ENCODE measurements around the gene KAT6B. TPM values are rescaled to one million over a fixed set of nuclear protein-coding genes. Genes with fewer than 3 reads are reported as not detected.
"Not testable (repeated sequence)": the region's sequence is repeated elsewhere in the genome, so short reads cannot be mapped to it uniquely, and the experiment has no call there.

The KAT6B gene
- total RNA-seq: 100 to 1,000 TPM in 1 of 2 donors, 10 to 100 TPM in 1; 35.0 to 161 TPM
- 1 to 10 TPM; 5.0 to 7.0 TPM for polyA plus RNA-seq
- long read RNA-seq, donor 1, full-length matches to known transcripts: 7 of 46 reads
- long read RNA-seq, donor 1, partial matches to known transcripts: 39 of 46 reads
- long read RNA-seq, donor 1, other reads (novel, unspliced or antisense): 0 of 46 reads
- long read RNA-seq, donor 2, full-length matches to known transcripts: 5 of 5 reads
- long read RNA-seq, donor 2, partial matches to known transcripts: 0 of 5 reads
- long read RNA-seq, donor 2, other reads (novel, unspliced or antisense): 0 of 5 reads
- long read RNA-seq, donor 3, partial matches to known transcripts: 5 of 8 reads
- long read RNA-seq, donor 3, other reads (novel, unspliced or antisense): 0 of 8 reads
- long read RNA-seq, donor 4, partial matches to known transcripts: 18 of 19 reads
- long read RNA-seq, donor 4, other reads (novel, unspliced or antisense): 0 of 19 reads
- long read RNA-seq, donor 5, full-length matches to known transcripts: 9 of 21 reads
- long read RNA-seq, donor 5, partial matches to known transcripts: 12 of 21 reads
- long read RNA-seq, donor 5, other reads (novel, unspliced or antisense): 0 of 21 reads

DNA sequence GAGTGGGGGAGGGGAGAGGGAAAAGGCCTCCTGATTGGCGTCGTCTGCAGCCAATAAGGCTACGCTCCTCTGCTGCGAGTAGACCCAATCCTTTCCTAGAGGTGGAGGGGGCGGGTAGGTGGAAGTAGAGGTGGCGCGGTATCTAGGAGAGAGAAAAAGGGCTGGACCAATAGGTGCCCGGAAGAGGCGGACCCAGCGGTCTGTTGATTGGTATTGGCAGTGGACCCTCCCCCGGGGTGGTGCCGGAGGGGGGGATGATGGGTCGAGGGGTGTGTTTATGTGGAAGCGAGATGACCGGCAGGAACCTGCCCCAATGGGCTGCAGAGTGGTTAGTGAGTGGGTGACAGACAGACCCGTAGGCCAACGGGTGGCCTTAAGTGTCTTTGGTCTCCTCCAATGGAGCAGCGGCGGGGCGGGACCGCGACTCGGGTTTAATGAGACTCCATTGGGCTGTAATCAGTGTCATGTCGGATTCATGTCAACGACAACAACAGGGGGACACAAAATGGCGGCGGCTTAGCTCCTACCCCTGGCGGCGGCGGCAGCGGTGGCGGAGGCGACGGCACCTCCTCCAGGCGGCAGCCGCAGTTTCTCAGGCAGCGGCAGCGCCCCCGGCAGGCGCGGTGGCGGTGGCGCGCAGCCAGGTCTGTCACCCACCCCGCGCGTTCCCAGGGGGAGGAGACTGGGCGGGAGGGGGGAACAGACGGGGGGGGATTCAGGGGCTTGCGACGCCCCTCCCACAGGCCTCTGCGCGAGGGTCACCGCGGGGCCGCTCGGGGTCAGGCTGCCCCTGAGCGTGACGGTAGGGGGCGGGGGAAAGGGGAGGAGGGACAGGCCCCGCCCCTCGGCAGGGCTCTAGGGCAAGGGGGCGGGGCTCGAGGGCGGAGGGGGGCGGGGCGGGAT, at the start of gene KAT6B:
Gene KAT6B (plus strand): TSS at position 459 of the 903 bp plus-strand sequence. CDS start 16,258 bp downstream, outside the sequence.
- TF ChIP-seq CTCF (IDR thresholded peaks at IDR 0.05; ENCODE audit: control extremely low read depth, extremely low read depth): no peak
- H3K4me1 ChIP-seq (ENCODE audit: control insufficient read depth in 5 of 5, insufficient read depth in 5 of 5, low read length in 5 of 5): peaks cover 2 to 30% (median 8%) of the 10 kb centered on the region in 5 donors
- H3K27ac ChIP-seq (ENCODE audit: low read depth in 1 of 2, low read length in 1 of 2): peak within 1 kb of the TSS; percentile 99
- peak within 1 kb of the TSS; percentile 92 for H3K4me3 ChIP-seq
- DNase-seq (peak; percentile 100), ATAC-seq (ENCODE audit: insufficient read depth, low FRiP score) (peak; percentile 91)
- WGBS, 2 donors: 0 to 1% methylated on average over 34 to 67 of the region's 67 CpGs
- H3K36me3 ChIP-seq (ENCODE audit: control insufficient read depth in 4 of 4, insufficient read depth in 4 of 4, low read length in 4 of 4): peaks cover 0 to 5% (median 0%) of the 10 kb centered on the region in 4 donors
- H3K27me3 ChIP-seq (ENCODE audit: control insufficient read depth in 3 of 3, insufficient read depth in 3 of 3, low read length in 2 of 3): no peaks in the 10 kb centered on the region
- no peaks in the 10 kb centered on the region for H3K9me3 ChIP-seq (ENCODE audit: control insufficient read depth in 4 of 4, insufficient read depth in 3 of 4, low read length in 3 of 4)
- H3K9ac ChIP-seq (ENCODE audit: insufficient read depth in 1 of 2, low read length in 2 of 2): peak within 1 kb of the TSS; percentile 46 to 65

- DNase-seq (no peak), ATAC-seq (ENCODE audit: insufficient read depth, low FRiP score) (no peak)
- Histone ChIP-seq H3K4me3 (no peak overlapping the region), H3K4me1 (ENCODE audit: control insufficient read depth in 5 of 5, insufficient read depth in 5 of 5, low read length in 5 of 5) (no peaks in the 10 kb centered on the region), H3K36me3 (ENCODE audit: control insufficient read depth in 4 of 4, insufficient read depth in 4 of 4, low read length in 4 of 4) (no peaks in the 10 kb centered on the region), H3K27ac (ENCODE audit: low read depth in 1 of 2, low read length in 1 of 2) (no peak overlapping the region), H3K27me3 (ENCODE audit: control insufficient read depth in 3 of 3, insufficient read depth in 3 of 3, low read length in 2 of 3) (no peaks in the 10 kb centered on the region), H3K9me3 (ENCODE audit: control insufficient read depth in 4 of 4, insufficient read depth in 3 of 4, low read length in 3 of 4) (no peaks in the 10 kb centered on the region), H3K9ac (ENCODE audit: insufficient read depth in 1 of 2, low read length in 2 of 2) (no peak overlapping the region)
- 88 to 96% methylated on average over 12 of the region's 12 CpGs for WGBS, 2 donors
- no peak for TF ChIP-seq CTCF (IDR thresholded peaks at IDR 0.05; ENCODE audit: control extremely low read depth, extremely low read depth)
Observed at GRCh38 chr10:74778436-74779094, 47.8 kb upstream of the KAT6B start.

GRCh38 chr10:74781870-74782269, 44.5 kb upstream of the KAT6B start:
- 87 to 97% methylated on average over 4 of the region's 4 CpGs for WGBS, 2 donors
- not testable (repeated sequence) for ATAC-seq (ENCODE audit: insufficient read depth, low FRiP score); H3K9me3 ChIP-seq (ENCODE audit: control insufficient read depth in 4 of 4, insufficient read depth in 3 of 4, low read length in 3 of 4); H3K27ac ChIP-seq (ENCODE audit: low read depth in 1 of 2, low read length in 1 of 2); H3K4me1 ChIP-seq (ENCODE audit: control insufficient read depth in 5 of 5, insufficient read depth in 5 of 5, low read length in 5 of 5); H3K9ac ChIP-seq (ENCODE audit: insufficient read depth in 1 of 2, low read length in 2 of 2); DNase-seq; H3K27me3 ChIP-seq (ENCODE audit: control insufficient read depth in 3 of 3, insufficient read depth in 3 of 3, low read length in 2 of 3); H3K4me3 ChIP-seq; H3K36me3 ChIP-seq (ENCODE audit: control insufficient read depth in 4 of 4, insufficient read depth in 4 of 4, low read length in 4 of 4)

Data from lung (tissue), 16 donors.